GDM1 (cell line): ENCODE results near the gene WFDC10B.
"Not testable (repeated sequence)": the region's sequence is repeated elsewhere in the genome, so short reads cannot be mapped to it uniquely, and the experiment has no call there.

Experiments
- DNase-seq: peaks from one replicate; lab custom pipeline; 2025; lab: John Stamatoyannopoulos, UW

WFDC10B gene

GRCh38 chr20:45704969-45705637, at the start of gene WFDC10B:
TSS of gene WFDC10B (minus strand) at chr20:45705019. CDS start at chr20:45685992, 19,027 bp downstream.
- no peak for DNase-seq

DNA sequence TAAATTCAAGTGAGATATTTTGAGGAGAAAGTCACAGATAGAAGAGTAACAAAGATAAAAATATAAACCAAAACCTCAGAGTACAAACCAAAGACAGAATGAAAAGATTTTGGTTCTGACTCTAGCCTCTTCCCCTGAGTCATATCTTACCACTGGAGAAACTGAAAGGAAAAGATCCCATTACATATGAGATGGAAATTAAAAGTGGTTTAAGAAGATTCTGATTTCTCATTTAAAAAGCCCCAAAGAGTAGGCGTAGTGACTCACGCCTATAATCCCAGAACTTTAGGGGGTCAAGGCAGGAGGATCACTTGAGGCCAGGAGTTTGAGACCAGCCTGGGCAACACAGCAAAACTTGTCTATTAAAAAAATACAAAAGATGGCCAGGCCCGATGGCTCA, 47.9 kb upstream of the WFDC10B start:
- DNase-seq = no peak

DNA sequence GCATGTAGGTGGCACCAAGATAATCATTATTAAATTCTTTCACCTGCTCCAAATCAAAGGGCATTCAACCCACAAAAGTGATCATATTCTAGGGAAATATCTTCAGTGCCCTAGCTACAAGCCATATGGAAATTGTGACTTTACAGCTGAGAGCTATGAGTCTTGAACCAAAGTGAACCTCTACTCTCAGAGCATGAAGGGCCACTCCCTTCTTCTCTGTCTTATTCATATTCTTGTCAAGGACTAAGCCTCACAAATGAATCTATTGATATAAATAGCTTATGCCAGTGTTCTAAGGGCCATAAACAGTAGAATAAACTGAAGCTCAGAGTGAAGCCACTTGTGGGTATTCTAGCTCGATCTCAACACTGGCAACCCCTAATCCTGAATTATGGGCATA, 46.9 kb upstream of the WFDC10B start:
- DNase-seq = no peak

DNA sequence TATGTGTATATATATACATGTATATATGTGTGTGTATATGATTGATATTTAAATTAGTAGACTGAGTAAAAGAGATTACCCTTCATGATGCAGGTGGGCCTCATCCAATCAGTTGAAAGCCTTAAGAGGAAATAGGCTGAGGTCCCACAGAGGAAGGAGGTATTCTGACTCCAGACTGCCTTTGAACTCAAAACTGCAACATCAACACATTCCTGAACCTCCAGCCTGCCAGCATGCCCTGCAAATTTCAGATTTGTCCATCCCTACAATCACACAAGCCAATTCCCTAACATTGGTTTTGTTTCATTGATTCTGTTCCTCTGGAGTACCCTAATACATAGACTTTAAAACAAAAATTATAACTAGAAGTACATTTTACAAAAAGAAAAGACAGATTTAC, 40.2 kb upstream of the WFDC10B start:
- DNase-seq = no peak

GRCh38 chr20:45742596-45742995, 37.8 kb upstream of the WFDC10B start:
- no peak for DNase-seq

DNA sequence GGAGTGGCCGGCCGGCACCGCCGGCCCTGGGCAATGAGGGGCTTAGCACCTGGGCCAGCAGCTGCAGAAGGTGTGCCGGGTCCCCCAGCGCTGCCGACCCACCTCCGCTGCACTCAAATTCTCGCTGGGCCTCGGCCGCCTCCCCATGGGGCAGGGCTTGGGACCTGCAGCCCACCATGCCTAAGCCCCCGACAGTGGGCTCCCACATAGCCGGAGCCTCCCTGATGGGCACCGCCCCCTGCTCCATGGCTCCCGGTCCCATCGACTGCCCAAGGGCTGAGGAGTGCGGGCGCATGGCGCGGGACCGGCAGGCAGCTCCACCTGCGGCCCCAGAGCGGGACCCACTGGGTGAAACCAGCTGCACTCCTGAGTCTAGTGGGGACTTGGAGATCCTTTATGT, 31.2 kb upstream of the WFDC10B start:
- DNase-seq = no peak

DNA sequence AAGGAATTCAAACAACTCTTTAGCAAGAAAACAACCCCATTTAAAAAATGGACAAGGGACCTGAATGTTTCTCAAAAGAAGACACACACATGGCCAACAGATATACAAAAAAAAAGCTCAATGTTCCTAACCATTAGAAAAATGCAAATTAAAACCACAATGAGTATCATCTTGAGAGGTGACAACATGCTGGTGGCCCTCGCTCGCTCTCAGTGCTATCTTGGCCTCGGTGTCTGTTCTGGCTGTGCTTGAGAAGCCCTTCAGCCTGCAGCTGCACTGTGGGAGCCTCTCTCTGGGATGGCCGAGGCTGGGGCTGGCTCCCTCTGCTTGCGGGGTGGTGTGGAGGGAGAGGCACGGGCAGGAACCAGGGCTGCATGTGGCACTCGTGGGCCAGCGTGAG, 30.7 kb upstream of the WFDC10B start:
- no peak for DNase-seq

DNA sequence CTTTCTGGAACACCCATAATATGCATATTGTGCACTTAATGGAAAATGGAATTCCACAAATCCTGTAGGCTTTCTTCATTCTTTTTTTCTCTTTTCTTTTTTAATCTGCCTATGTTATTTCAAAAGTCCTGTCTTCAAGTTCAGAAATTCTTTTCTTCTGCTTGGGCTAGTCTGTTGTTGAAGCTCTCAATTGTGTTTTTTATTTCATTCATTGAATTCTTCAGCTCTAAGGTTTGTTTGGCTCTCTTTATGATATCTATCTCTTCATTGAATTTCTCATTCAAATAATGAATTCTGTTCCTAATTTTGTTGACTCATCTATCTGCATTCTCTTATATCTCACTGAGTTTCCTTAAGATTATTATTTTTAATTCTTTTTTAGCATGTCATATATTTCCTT, 27.4 kb upstream of the WFDC10B start:
- DNase-seq = no peak

GRCh38 chr20:45727044-45727443, 22.2 kb upstream of the WFDC10B start:
- DNase-seq = no peak

- no peak for DNase-seq
Measured at GRCh38 chr20:45725134-45725533, 20.3 kb upstream of the WFDC10B start.

DNA sequence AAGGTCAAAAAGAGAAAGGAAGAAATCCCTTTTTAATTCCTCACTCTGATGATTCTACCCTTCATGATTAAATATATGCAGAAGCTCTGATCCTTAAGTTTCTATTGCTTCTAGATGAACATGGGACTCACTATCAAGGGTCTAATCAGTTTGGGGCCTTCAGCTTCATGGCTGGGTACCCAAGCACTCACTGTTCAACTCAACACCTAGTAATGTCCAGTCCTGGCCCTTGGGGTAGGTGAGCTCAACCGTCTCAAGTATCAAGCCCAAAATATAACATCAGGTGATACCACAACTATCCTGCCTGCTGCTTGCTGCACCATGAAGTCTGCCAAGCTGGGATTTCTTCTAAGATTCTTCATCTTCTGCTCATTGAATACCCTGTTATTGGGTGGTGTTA, 17.2 kb upstream of the WFDC10B start, which contains the start of gene SPINT4:
SPINT4 (plus strand) TSS at position 301 of the 400 bp plus-strand sequence; CDS start at position 322, 21 bp downstream.
- DNase-seq = no peak

GRCh38 chr20:45716141-45716688, 11.4 kb upstream of the WFDC10B start:
- not testable (repeated sequence) for DNase-seq

- no peak for DNase-seq
Measured at GRCh38 chr20:45701873-45702272, 2.9 kb downstream of the WFDC10B start, which contains the start of gene WFDC13. TSS of gene WFDC13 (plus strand) at chr20:45702038. CDS start at chr20:45702124, 86 bp downstream.

- no peak for DNase-seq
Measured at GRCh38 chr20:45701104-45701503, 3.7 kb downstream of the WFDC10B start.

GRCh38 chr20:45695496-45695895, 9.3 kb downstream of the WFDC10B start:
- no peak for DNase-seq

DNA sequence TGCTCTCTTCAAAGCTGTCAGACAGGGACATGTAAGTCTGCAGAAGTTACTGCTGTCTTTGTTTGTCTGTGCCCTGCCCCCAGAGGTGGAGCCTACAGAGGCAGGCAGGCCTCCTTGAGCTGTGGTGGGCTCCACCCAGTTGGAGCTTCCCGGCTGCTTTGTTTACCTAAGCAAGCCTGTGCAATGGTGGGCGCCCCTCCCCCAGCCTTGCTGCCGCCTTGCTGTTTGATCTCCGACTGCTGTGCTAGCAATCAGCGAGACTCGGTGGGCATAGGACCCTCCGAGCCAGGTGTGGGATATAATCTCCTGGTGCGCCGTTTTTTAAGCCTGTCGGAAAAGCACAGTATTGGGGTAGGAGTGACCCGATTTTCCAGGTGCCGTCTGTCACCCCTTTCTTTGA, 11.5 kb downstream of the WFDC10B start:
- DNase-seq = not testable (repeated sequence)

GRCh38 chr20:45685896-45686295, 18.9 kb downstream of the WFDC10B start:
- DNase-seq = no peak

DNA sequence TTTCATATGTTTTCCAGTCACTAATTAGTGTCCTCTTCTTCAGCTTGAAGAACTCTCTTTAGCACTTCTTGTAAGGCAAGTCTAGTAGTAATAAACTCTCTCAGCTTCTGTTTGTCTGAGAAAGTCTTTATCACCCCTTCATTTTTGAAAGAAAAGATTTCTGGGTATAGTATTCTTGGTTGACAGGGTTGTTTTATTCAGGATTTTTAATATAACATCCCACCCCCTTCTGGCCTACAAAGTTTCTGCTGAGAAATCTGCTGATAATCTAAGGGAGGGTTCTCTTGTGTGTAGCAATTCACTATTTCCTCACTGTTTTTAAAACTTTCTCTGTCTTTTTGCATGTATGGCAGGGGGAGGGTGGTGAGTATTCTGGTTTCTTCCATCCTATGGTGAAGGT, 25.2 kb downstream of the WFDC10B start:
- DNase-seq = no peak

DNA sequence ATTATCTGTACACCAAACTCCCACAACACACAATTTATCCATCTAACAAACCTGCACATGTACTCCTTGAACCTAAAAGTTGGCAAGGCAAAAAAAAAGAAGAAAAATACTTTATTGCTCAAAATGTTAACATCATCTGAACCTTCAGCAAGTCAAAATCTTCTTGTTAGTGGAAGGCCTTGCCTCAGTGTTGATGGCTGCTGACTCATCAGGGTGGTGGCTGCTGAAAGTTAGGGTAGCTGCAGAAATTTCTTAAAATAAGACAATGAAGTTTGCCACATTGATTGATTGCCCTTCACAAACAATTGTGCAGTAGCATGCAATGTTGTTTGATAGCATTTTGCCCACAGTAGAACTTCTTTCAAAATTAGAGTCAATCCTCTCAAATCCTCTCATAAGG, 32.1 kb downstream of the WFDC10B start:
- no peak for DNase-seq

DNA sequence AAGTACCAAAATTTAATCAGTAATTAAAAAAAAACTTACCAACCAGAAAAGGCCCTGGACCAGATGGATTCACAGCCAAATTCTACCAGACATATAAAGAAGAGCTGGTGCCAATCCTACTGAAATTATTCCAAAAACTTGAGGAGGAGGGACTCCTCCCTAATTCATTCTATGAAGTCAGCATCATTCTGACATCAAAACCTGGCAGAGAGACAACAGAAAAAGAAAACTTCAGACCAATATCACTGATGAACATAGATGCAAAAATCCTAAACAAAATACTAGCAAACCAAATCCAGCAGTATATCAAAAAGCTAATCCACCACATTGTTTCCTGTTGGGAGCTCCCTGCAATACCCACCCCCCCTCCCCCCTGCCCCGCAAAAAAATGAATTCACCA, 34.7 kb downstream of the WFDC10B start, which contains the start of gene WFDC11:
WFDC11 (minus strand) TSS at position 101 of the 400 bp plus-strand sequence. CDS start 19,639 bp downstream, outside the sequence.
- no peak for DNase-seq

GRCh38 chr20:45657038-45657437, 47.8 kb downstream of the WFDC10B start:
- DNase-seq = not testable (repeated sequence)

DNA sequence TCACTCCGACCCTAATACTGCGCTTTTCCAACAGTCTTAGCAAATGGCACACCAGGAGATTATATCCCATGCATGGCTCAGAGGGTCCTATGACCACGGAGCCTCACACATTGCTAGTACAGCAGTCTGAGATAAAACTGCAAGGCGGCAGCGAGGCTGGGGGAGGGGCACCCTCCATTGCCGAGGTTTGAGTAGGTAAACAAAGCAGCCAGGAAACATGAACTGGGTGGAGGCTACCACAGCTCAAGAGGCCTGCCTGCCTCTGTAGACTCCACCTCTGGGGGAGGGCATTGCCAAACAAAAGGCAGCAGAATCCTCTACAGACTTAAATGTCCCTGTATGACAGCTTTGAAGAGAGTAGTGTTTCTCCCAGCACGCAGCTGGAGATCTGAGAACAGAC, 53.1 kb downstream of the WFDC10B start:
- DNase-seq = not testable (repeated sequence)

DNA sequence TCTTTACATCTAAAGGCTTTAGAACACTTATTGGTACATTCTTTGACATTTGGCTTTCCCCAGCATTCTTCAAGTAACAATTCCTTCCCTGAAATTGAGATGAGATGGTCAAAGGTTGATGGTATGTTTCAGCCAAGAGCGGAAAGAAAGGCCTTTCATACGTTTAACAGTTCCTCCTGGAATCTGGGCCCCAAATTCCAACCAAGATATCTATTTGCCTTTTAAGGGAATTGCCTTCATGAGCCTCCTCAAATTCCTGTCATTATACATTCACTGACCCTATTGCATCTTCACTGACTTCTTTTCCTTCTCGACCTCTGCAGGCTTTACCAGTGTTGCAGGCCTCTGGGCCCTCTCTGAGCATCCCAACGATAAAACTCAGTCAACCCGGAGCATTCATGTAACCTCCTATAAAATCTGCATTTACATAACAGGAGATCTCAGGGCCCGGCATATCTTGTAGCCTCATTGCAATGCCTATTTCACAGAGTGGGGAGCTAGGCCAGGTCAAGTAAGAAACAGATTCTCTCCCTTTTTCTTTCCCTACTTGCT, 55.4 kb downstream of the WFDC10B start:
- DNase-seq = no peak
